SK-N-SH (cell line): ENCODE results near the gene SLC22A23. TPM values are rescaled to one million over a fixed set of nuclear protein-coding genes. Genes with fewer than 3 reads are reported as not detected.

Experiments
- CTCF ChIA-PET: fragments of 300-600, 350-600 bp; formaldehyde crosslinking; extraction: SDS; loops from one replicate; lab custom pipeline; 2021; lab: Yijun Ruan, JAX
- POLR2A ChIA-PET: fragments of 350-600 bp; sonication (Branson Sonifier 250); formaldehyde crosslinking; extraction: SDS; loops from one replicate; lab custom pipeline; 2020; ENCODE audit warnings: antibody characterized with exemption, inconsistent platforms; lab: Yijun Ruan, JAX
- DNase-seq: peaks from one replicate; pipeline ENCODE4 v3.0.0; 2012
- H2AFZ ChIP-seq: fragments of 200-600 bp; sonication (generic); 2 replicates; pipeline ENCODE4 v1.8.1; 2016; ENCODE audit warnings: antibody characterized with exemption, mild to moderate bottlenecking, low read depth
- H3F3A ChIP-seq: fragments of 200-600 bp; sonication (generic); replicated peaks from 2 replicates; pipeline ENCODE3; 2016; ENCODE audit warnings: antibody characterized with exemption, mild to moderate bottlenecking; ENCODE audit not compliant: insufficient read depth
- H3K27ac ChIP-seq, 2 experiments: fragments of 200-500 bp in 1 of 2; fragments of 200-600 bp in 1 of 2; sonication (Bioruptor generic) in 1 of 2; sonication (generic), shearing (Covaris generic) in 1 of 2; 2 replicates each; pipeline versions ENCODE4 v1.5.1 to v1.6.1; 2014 to 2016; ENCODE audit warnings: low read depth in 2 of 2, inconsistent platforms in 1 of 2, low read length in 1 of 2, mild to moderate bottlenecking in 1 of 2, mixed read lengths in 1 of 2
- H3K27me3 ChIP-seq: fragments of 200-600 bp; sonication (generic), shearing (Covaris generic); 2 replicates; pipeline ENCODE4 v1.6.1; 2016; ENCODE audit warnings: mixed run types; ENCODE audit not compliant: insufficient read depth
- H3K36me3 ChIP-seq, 2 experiments: fragments of 200-500 bp in 1 of 2; fragments of 200-600 bp in 1 of 2; sonication (Bioruptor generic) in 1 of 2; sonication (generic) in 1 of 2; replicated peaks in 1 of 2; 2 replicates each; pipeline versions ENCODE3 to v1.5.1; 2014 to 2016; ENCODE audit warnings: low read length in 1 of 2, mild to moderate bottlenecking in 1 of 2; ENCODE audit not compliant: insufficient read depth in 2 of 2, control insufficient read depth in 1 of 2
- H3K4me1 ChIP-seq, 2 experiments: fragments of 200-500 bp in 1 of 2; fragments of 200-600 bp in 1 of 2; sonication (Bioruptor generic) in 1 of 2; sonication (generic), shearing (Covaris generic) in 1 of 2; 2 replicates each; pipeline versions ENCODE4 v1.5.1 to v1.6.1; 2014 to 2016; ENCODE audit warnings: low read depth in 1 of 2, low read length in 1 of 2, mixed run types in 1 of 2; ENCODE audit not compliant: insufficient read depth in 2 of 2, control insufficient read depth in 1 of 2
- H3K4me2 ChIP-seq: fragments of 200-600 bp; sonication (generic), shearing (Covaris generic); 2 replicates; pipeline ENCODE4 v1.6.1; 2017; ENCODE audit warnings: mixed run types
- H3K4me3 ChIP-seq, 2 experiments: fragments of 200-500 bp in 1 of 2; fragments of 200-600 bp in 1 of 2; sonication (Bioruptor generic) in 1 of 2; sonication (generic), shearing (Covaris generic) in 1 of 2; 2 replicates each; pipeline versions ENCODE4 v1.5.1 to v1.8.1; 2014 to 2016; ENCODE audit warnings: low read depth in 2 of 2, inconsistent platforms in 1 of 2, low read length in 1 of 2, mild to moderate bottlenecking in 1 of 2, mixed read lengths in 1 of 2, moderate library complexity in 1 of 2
- H3K79me2 ChIP-seq: fragments of 200-600 bp; sonication (generic); 2 replicates; pipeline ENCODE4 v1.8.1; 2017; ENCODE audit warnings: mild to moderate bottlenecking; ENCODE audit not compliant: insufficient read depth
- H3K9ac ChIP-seq: fragments of 200-600 bp; sonication (generic); 2 replicates; pipeline ENCODE4 v1.6.1; 2017; ENCODE audit warnings: mixed run types
- H3K9me2 ChIP-seq: fragments of 200-600 bp; sonication (generic); 2 replicates; pipeline ENCODE4 v1.6.1; 2017; ENCODE audit warnings: mixed run types
- H3K9me3 ChIP-seq: fragments of 200-600 bp; sonication (generic); 2 replicates; pipeline ENCODE4 v1.6.1; 2017; ENCODE audit warnings: mixed run types, mild to moderate bottlenecking, moderate library complexity
- H4K20me1 ChIP-seq: fragments of 200-600 bp; sonication (generic); 2 replicates; pipeline ENCODE4 v1.6.1; 2017; ENCODE audit warnings: mild to moderate bottlenecking, mixed run types; ENCODE audit not compliant: insufficient read depth
- CTCF ChIP-seq: fragments of 200-600 bp; sonication (generic); IDR thresholded peaks from 2 replicates; pipeline ENCODE4 v1.6.1; 2017; ENCODE audit warnings: antibody characterized with exemption, mild to moderate bottlenecking, moderate library complexity
- EP300 ChIP-seq, 2 experiments: IDR thresholded peaks; 2 replicates each; pipeline versions ENCODE4 v1.4.0 to v1.6.1; 2012; ENCODE audit warnings: borderline replicate concordance in 1 of 2, low read depth in 1 of 2, low read length in 1 of 2
- EZH2phosphoT487 ChIP-seq: fragments of 200-600 bp; sonication (generic); IDR thresholded peaks from 2 replicates; pipeline ENCODE4 v1.6.1; 2017; ENCODE audit warnings: low read depth, mixed run types, mild to moderate bottlenecking, antibody characterized with exemption, moderate library complexity, borderline replicate concordance
- GATA2 ChIP-seq: sonication (generic); formaldehyde crosslinking; IDR thresholded peaks from 2 replicates; pipeline ENCODE4 v1.5.0; 2020; ENCODE audit warnings: mild to moderate bottlenecking, missing genetic modification reagents
- IRF3 ChIP-seq: fragments of 150-350 bp; IDR thresholded peaks from 2 replicates; pipeline ENCODE4 v1.6.1; 2016; ENCODE audit warnings: mild to moderate bottlenecking, low read depth, low read length
- MAX ChIP-seq: IDR thresholded peaks from 2 replicates; pipeline ENCODE4 v1.4.0; 2012; ENCODE audit warnings: low read depth
- MEF2A ChIP-seq: IDR thresholded peaks from 2 replicates; pipeline ENCODE4 v1.4.0; 2012; ENCODE audit warnings: low read depth, borderline replicate concordance
- NRF1 ChIP-seq: IDR thresholded peaks from 2 replicates; pipeline ENCODE4 v1.6.1; 2012; ENCODE audit warnings: low read depth, mild to moderate bottlenecking, low read length
- PBX3 ChIP-seq: IDR thresholded peaks from 2 replicates; pipeline ENCODE4; 2012
- RCOR1 ChIP-seq: fragments of 150-350 bp; IDR thresholded peaks from 2 replicates; pipeline ENCODE4 v1.6.1; 2017; ENCODE audit warnings: antibody characterized with exemption, low read length
- RXRA ChIP-seq: IDR thresholded peaks from 2 replicates; pipeline ENCODE4 v1.4.0; 2012; ENCODE audit warnings: low read depth, mild to moderate bottlenecking, borderline replicate concordance
- SIN3A ChIP-seq: IDR thresholded peaks from 2 replicates; pipeline ENCODE4 v1.6.1; 2012; ENCODE audit warnings: low read depth, mild to moderate bottlenecking, low read length, moderate library complexity, borderline replicate concordance
- TEAD4 ChIP-seq: IDR thresholded peaks from 2 replicates; pipeline ENCODE4 v1.4.0; 2012; ENCODE audit warnings: mild to moderate bottlenecking, borderline replicate concordance; ENCODE audit not compliant: insufficient read depth
- USF1 ChIP-seq: IDR thresholded peaks from 2 replicates; pipeline ENCODE4 v1.4.0; 2012; ENCODE audit warnings: low read depth, borderline replicate concordance
- WGBS: methylation state at CpG from one replicate; pipeline ENCODE4 v1.1.6; 2017; ENCODE audit warnings: low lambda C conversion rate; 5-methylcytosine and 5-hydroxymethylcytosine counted together
- polyA plus RNA-seq, 3 experiments: library from polyadenylated mRNA; depleted of rRNA; stranded (reverse); fragments of >200 nt; gene quantifications; 2 replicates each; pipeline ENCODE4 v1.2.3, GENCODE V29; 2012

SLC22A23 gene
- polyA plus RNA-seq, 1 of the 3 experiments (the other 2 are of a cell fraction): not detected

- H3K4me1 ChIP-seq: peaks cover 10 to 11% of the 10 kb centered on the region in 2 experiments; a peak in 3 of 4 replicates
- no peak for TF ChIP-seq PBX3
- peak; percentile 70 for TF ChIP-seq MAX
- TF ChIP-seq RCOR1: 0 out of 2 replicates have a peak, but pooled peaks have one; percentile 5
- TF ChIP-seq, all 33 proteins: peak for 2
- WGBS: 4% methylated on average over 46 of the region's 54 CpGs
- Histone ChIP-seq H3K9ac (peak overlapping the region; percentile 79), H3K9me3 (no peaks in the 10 kb centered on the region), H3K9me2 (no peaks in the 10 kb centered on the region), H3K4me2 (peak overlapping the region; percentile 98), H3K4me3 (peak overlapping the region; percentile 75 to 86), H3K36me3 (peaks cover 0 to 15% of the 10 kb centered on the region in 2 experiments), H3K27ac (peak overlapping the region in 1 of 2 experiments; percentile 87; a peak in 2 of 4 replicates), H3K27me3 (peaks cover 15% of the 10 kb centered on the region; the same call in 1 of the 2 replicates), H4K20me1 (peaks cover 13% of the 10 kb centered on the region), H3K79me2 (peaks cover 16% of the 10 kb centered on the region; the same call in 1 of the 2 replicates), H3F3A (peaks cover 25% of the 10 kb centered on the region), H2AFZ (peak overlapping the region; percentile 52)
- CTCF ChIA-PET: interaction anchor here (0.6 to 1.8 kb wide), 7 partner anchors 12 to 274 kb away, joined by 3 to 7 read pairs (median 4); partner anchors contain the start of gene TUBB2A
- POLR2A ChIA-PET: interaction anchor here (0.7 to 2.8 kb wide), 15 partner anchors 13 to 795 kb away, joined by 3 to 22 read pairs (median 3); partner anchors contain the start of genes BPHL and TUBB2A
- DNase-seq: peak; percentile 72
These were observed 230.1 kb downstream of the SLC22A23 start for GRCh38 chr6:3226481-3227362.

- Histone ChIP-seq H3K36me3 (peaks cover 0 to 15% of the 10 kb centered on the region in 2 experiments), H3F3A (peaks cover 20% of the 10 kb centered on the region), H3K27me3 (peaks cover 15% of the 10 kb centered on the region; the same call in 1 of the 2 replicates), H3K9me2 (no peaks in the 10 kb centered on the region), H3K4me2 (peak overlapping the region; percentile 98), H4K20me1 (peaks cover 13% of the 10 kb centered on the region), H3K4me3 (peak overlapping the region; percentile 75 to 86), H3K4me1 (peaks cover 10 to 11% of the 10 kb centered on the region in 2 experiments; a peak in 3 of 4 replicates), H3K79me2 (peaks cover 16% of the 10 kb centered on the region; the same call in 1 of the 2 replicates), H2AFZ (no peak overlapping the region), H3K27ac (no peak overlapping the region; a peak in 1 of 4 replicates), H3K9ac (peak overlapping the region; percentile 79; the same call in 1 of the 2 replicates), H3K9me3 (no peaks in the 10 kb centered on the region)
- ChIA-PET CTCF (interaction anchor here (0.6 to 1.8 kb wide), 6 partner anchors 22 to 275 kb away, joined by 3 to 7 read pairs (median 4); partner anchors contain the start of gene TUBB2A), POLR2A (interaction anchor here (0.9 to 2.8 kb wide), 11 partner anchors 13 to 795 kb away, joined by 3 to 22 read pairs (median 5); partner anchors contain the start of genes BPHL and TUBB2A)
- DNase-seq: peak; percentile 38
- WGBS: 55% methylated on average over 9 of the region's 10 CpGs
- no peak for TF ChIP-seq EP300 (IDR thresholded peaks at IDR 0.05; ENCODE audit: borderline replicate concordance in 1 of 2, low read depth in 1 of 2, low read length in 1 of 2)
- no peak for TF ChIP-seq PBX3
- TF ChIP-seq GATA2 (CRISPR knock-in tag): no peak
- TF ChIP-seq MEF2A: no peak
- no peak for TF ChIP-seq TEAD4
- no peak for TF ChIP-seq RXRA
- TF ChIP-seq USF1: no peak
- TF ChIP-seq CTCF: no peak
- no peak for TF ChIP-seq SIN3A
- 0 out of 2 replicates have a peak, but pooled peaks have one; percentile 23 for TF ChIP-seq MAX
- no peak for TF ChIP-seq NRF1
- no peak for TF ChIP-seq IRF3
- no peak for TF ChIP-seq EZH2phosphoT487
These were observed 230.8 kb downstream of the SLC22A23 start for GRCh38 chr6:3226042-3226441.
